PC-3 (cell line): ENCODE results near the gene CACNA1S. TPM values are rescaled to one million over a fixed set of nuclear protein-coding genes. Genes with fewer than 3 reads are reported as not detected.

ENCODE experiments used
- ATAC-seq: fragments of 200-7000 bp; cut with Tn5 transposase; 2 replicates; pipeline ENCODE4 v1.9.1; 2020; ENCODE audit warnings: mild to moderate bottlenecking, moderate library complexity
- BruUV-seq: library from RNA; stranded (reverse); fragments of 400-500 nt; replicated peaks from 2 replicates; lab custom pipeline; 2021; lab: Mats Ljungman, UMichigan
- CTCF ChIA-PET: fragments of 300-600 bp; sonication (Branson Sonifier 250); formaldehyde crosslinking; loops from one replicate; lab custom pipeline; 2022; ENCODE audit warnings: antibody characterized with exemption; lab: Charles Lee
- POLR2A ChIA-PET: fragments of 300-600 bp; sonication (Branson Sonifier 250); formaldehyde crosslinking; loops from one replicate; lab custom pipeline; 2022; ENCODE audit warnings: antibody characterized with exemption; ENCODE audit not compliant: unreplicated experiment; lab: Charles Lee
- DNase-seq: peaks from one replicate; pipeline ENCODE4 v3.0.0-alpha.2; 2015
- H2AFZ ChIP-seq: fragments of 300-600 bp; sonication (generic); 2 replicates; pipeline ENCODE4 v1.6.0; 2016; ENCODE audit warnings: antibody characterized with exemption, low read length
- H3F3A ChIP-seq: fragments of 300-600 bp; sonication (generic); one replicate; pipeline ENCODE4 v1.6.0; 2017; ENCODE audit warnings: antibody characterized with exemption, low read length, control low read depth, mild to moderate bottlenecking; ENCODE audit not compliant: unreplicated experiment
- H3K27ac ChIP-seq: fragments of 300-600 bp; sonication (generic); 2 replicates; pipeline ENCODE4 v1.5.1; 2016; ENCODE audit warnings: mild to moderate bottlenecking, low read length
- H3K27me3 ChIP-seq: fragments of 300-600 bp; sonication (generic); 2 replicates; pipeline ENCODE4 v1.6.1; 2016; ENCODE audit warnings: low read length, mixed read lengths
- H3K36me3 ChIP-seq: fragments of 300-600 bp; sonication (generic); 2 replicates; pipeline ENCODE4 v1.6.1; 2016; ENCODE audit warnings: low read depth, mixed run types, low read length, mixed read lengths
- H3K4me1 ChIP-seq: fragments of 300-600 bp; sonication (generic); 2 replicates; pipeline ENCODE4 v1.5.1; 2016; ENCODE audit warnings: low read length; ENCODE audit not compliant: insufficient read depth
- H3K4me2 ChIP-seq: fragments of 300-600 bp; sonication (generic); 2 replicates; pipeline ENCODE4 v1.6.0; 2016; ENCODE audit warnings: low read length
- H3K4me3 ChIP-seq: fragments of 300-600 bp; sonication (generic); 2 replicates; pipeline ENCODE4 v1.5.1; 2016; ENCODE audit warnings: mild to moderate bottlenecking, low read length, mixed read lengths
- H3K79me2 ChIP-seq: fragments of 300-600 bp; sonication (generic); 2 replicates; pipeline ENCODE4 v1.6.1; 2017; ENCODE audit warnings: low read length, mixed read lengths
- H3K9ac ChIP-seq: fragments of 300-600 bp; sonication (generic); 2 replicates; pipeline ENCODE4 v1.6.0; 2016; ENCODE audit warnings: mild to moderate bottlenecking, low read length
- H3K9me2 ChIP-seq: fragments of 300-600 bp; sonication (generic); replicated peaks from 2 replicates; pipeline ENCODE4 v1.6.1; 2016; ENCODE audit warnings: mixed run types, low read length, mixed read lengths
- H3K9me3 ChIP-seq: fragments of 300-600 bp; sonication (generic); 2 replicates; pipeline ENCODE4 v1.6.1; 2016; ENCODE audit warnings: low read length, mixed read lengths
- H4K20me1 ChIP-seq: fragments of 300-600 bp; sonication (generic); 2 replicates; pipeline ENCODE4 v1.6.1; 2016; ENCODE audit warnings: low read length, mixed read lengths
- EZH2 ChIP-seq: fragments of 300-600 bp; sonication (generic); IDR thresholded peaks from one replicate; pipeline ENCODE4 v1.6.1; 2017; ENCODE audit warnings: antibody characterized with exemption, mild to moderate bottlenecking, low read length; ENCODE audit not compliant: unreplicated experiment
- EZH2phosphoT487 ChIP-seq: fragments of 300-600 bp; sonication (generic); IDR thresholded peaks from 2 replicates; pipeline ENCODE4 v1.6.1; 2018; ENCODE audit warnings: mild to moderate bottlenecking, antibody characterized with exemption, low read length, borderline replicate concordance
- intact Hi-C: fragments of 100-400 bp; cut with micrococcal nuclease; formaldehyde crosslinking; loops from 2 replicates; pipeline ENCODE4 v1.9.0; 2023
- total RNA-seq: library from RNA; depleted of rRNA; stranded (reverse); fragments of >200 nt; gene quantifications from 2 replicates; pipeline ENCODE4 v1.2.3, GENCODE V29; 2014
- TF ChIP-seq, protein P1 (sequence below): fragments of 300-600 bp; sonication (generic); conservative IDR thresholded peaks from 2 replicates; pipeline ENCODE4 v1.5.1; 2017; ENCODE audit warnings: antibody characterized with exemption, low read depth, mild to moderate bottlenecking, low read length

The CACNA1S gene
- total RNA-seq, 1 experiment from 2014 or later = not detected

GRCh38 chr1:201063145-201063544 lies 49.1 kb downstream of the CACNA1S start:
- no peak overlapping the region for H3K4me3 ChIP-seq
- H3K9ac ChIP-seq = no peak overlapping the region
- intact Hi-C loops = no loop called here
- H4K20me1 ChIP-seq = no peaks in the 10 kb centered on the region
- no peak overlapping the region for H3K27ac ChIP-seq
- H3K4me1 ChIP-seq = no peaks in the 10 kb centered on the region
- no peak overlapping the region for H3K4me2 ChIP-seq
- H3K9me2 ChIP-seq = no peaks in the 10 kb centered on the region
- DNase-seq (no peak), ATAC-seq (no peak)
- POLR2A ChIA-PET = no interaction called here
- H3K27me3 ChIP-seq = peaks cover 89% of the 10 kb centered on the region
- no peaks in the 10 kb centered on the region for H3F3A ChIP-seq
- H3K9me3 ChIP-seq = no peaks in the 10 kb centered on the region
- no peak overlapping the region for H2AFZ ChIP-seq
- H3K79me2 ChIP-seq = no peaks in the 10 kb centered on the region
- no peak for TF ChIP-seq EZH2
- TF ChIP-seq, protein P1, sequence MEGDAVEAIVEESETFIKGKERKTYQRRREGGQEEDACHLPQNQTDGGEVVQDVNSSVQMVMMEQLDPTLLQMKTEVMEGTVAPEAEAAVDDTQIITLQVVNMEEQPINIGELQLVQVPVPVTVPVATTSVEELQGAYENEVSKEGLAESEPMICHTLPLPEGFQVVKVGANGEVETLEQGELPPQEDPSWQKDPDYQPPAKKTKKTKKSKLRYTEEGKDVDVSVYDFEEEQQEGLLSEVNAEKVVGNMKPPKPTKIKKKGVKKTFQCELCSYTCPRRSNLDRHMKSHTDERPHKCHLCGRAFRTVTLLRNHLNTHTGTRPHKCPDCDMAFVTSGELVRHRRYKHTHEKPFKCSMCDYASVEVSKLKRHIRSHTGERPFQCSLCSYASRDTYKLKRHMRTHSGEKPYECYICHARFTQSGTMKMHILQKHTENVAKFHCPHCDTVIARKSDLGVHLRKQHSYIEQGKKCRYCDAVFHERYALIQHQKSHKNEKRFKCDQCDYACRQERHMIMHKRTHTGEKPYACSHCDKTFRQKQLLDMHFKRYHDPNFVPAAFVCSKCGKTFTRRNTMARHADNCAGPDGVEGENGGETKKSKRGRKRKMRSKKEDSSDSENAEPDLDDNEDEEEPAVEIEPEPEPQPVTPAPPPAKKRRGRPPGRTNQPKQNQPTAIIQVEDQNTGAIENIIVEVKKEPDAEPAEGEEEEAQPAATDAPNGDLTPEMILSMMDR = no peak
- TF ChIP-seq EZH2phosphoT487 = no peak
- CTCF ChIA-PET = no interaction called here
- no peaks in the 10 kb centered on the region for H3K36me3 ChIP-seq
- no TSS peak for BruUV-seq

DNA sequence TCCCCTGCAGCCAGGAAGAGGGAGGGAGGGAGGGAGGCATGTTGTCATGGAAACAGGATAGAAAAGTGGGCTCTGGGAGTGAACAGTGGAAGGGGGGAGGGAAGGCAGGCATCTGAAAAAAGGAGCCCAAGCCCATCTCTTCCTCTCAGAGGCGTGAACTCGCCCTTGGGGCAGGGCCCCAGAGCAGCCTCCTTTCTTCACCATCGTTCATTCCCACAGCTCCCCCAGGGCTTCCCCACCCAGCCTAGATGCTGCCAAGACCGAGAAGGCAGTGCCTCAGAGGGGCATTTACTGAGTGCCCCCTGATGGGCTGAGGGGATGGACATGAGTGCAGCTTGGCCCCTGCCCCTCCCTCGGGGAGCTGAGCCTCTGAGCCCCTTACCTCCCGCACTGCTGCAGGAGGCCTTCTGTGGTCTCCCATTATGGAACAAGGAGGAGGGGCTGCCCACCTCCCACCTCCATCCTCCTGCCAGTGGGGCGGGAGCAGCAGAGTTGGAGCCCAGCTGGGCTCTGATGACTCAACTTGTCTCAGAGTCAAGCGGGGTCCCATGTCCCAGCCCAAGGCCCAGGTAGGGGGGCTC lies 49.6 kb downstream of the CACNA1S start:
- ATAC-seq (no peak), DNase-seq (no peak)
- no peak overlapping the region for H2AFZ ChIP-seq
- no peaks in the 10 kb centered on the region for H3K9me3 ChIP-seq
- intact Hi-C loops = no loop called here
- H3K9me2 ChIP-seq = no peaks in the 10 kb centered on the region
- H3K4me1 ChIP-seq = no peaks in the 10 kb centered on the region
- POLR2A ChIA-PET = no interaction called here
- CTCF ChIA-PET = no interaction called here
- no TSS peak for BruUV-seq
- peaks cover 90% of the 10 kb centered on the region for H3K27me3 ChIP-seq
- H3F3A ChIP-seq = no peaks in the 10 kb centered on the region
- no peaks in the 10 kb centered on the region for H3K79me2 ChIP-seq
- H4K20me1 ChIP-seq = no peaks in the 10 kb centered on the region
- H3K36me3 ChIP-seq = no peaks in the 10 kb centered on the region
- H3K4me3 ChIP-seq = no peak overlapping the region
- no peak overlapping the region for H3K4me2 ChIP-seq
- TF ChIP-seq EZH2phosphoT487 (no peak), EZH2 (no peak)
- TF ChIP-seq, protein P1 = no peak
- no peak overlapping the region for H3K27ac ChIP-seq
- H3K9ac ChIP-seq = no peak overlapping the region

DNA sequence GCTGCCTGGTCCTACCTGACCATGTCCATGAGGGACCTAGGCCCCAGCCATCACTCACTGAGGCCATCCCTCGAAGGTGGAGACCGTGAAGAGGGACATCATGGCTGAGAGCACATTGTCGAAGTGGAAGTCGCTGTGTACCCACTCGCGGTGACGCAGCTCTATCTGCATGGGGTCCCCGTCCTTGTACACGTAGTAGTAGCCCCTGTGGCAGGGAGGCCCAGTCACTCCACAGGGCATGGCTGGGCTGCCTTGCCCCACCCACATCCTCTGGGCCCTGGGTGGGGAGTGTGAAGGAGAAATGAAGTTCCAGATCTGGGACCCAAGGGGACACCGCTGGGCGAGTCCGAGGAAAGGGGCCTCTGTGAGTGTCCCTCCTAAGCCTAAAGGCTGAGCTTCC lies 50.3 kb downstream of the CACNA1S start:
- no peak for ATAC-seq
- BruUV-seq = no TSS peak
- ChIA-PET CTCF (no interaction called here), POLR2A (no interaction called here)
- no peaks in the 10 kb centered on the region for H4K20me1 ChIP-seq
- H2AFZ ChIP-seq = no peak overlapping the region
- H3K79me2 ChIP-seq = no peaks in the 10 kb centered on the region
- no peaks in the 10 kb centered on the region for H3K9me3 ChIP-seq
- no peaks in the 10 kb centered on the region for H3K4me1 ChIP-seq
- peaks cover 87% of the 10 kb centered on the region for H3K27me3 ChIP-seq
- intact Hi-C loops = no loop called here
- no peak overlapping the region for H3K4me2 ChIP-seq
- no peak overlapping the region for H3K27ac ChIP-seq
- H3K9ac ChIP-seq = no peak overlapping the region
- TF ChIP-seq, protein P1 = no peak
- no peak for TF ChIP-seq EZH2
- no peak for TF ChIP-seq EZH2phosphoT487
- no peak overlapping the region for H3K4me3 ChIP-seq
- no peaks in the 10 kb centered on the region for H3K9me2 ChIP-seq
- no peaks in the 10 kb centered on the region for H3F3A ChIP-seq
- H3K36me3 ChIP-seq = no peaks in the 10 kb centered on the region
- no peak for DNase-seq
